Left colon (tissue), 2 donors: ENCODE measurements around the gene AHCYL2. TPM values are rescaled to one million over a fixed set of nuclear protein-coding genes. Genes with fewer than 3 reads are reported as not detected.
"Not testable (repeated sequence)": the region's sequence is repeated elsewhere in the genome, so short reads cannot be mapped to it uniquely, and the experiment has no call there.

Experiments used
- ATAC-seq: fragments of 200-7000 bp; cut with Tn5 transposase; one replicate; pipeline ENCODE4 v1.9.1; 2020; ENCODE audit warnings: mild to moderate bottlenecking, moderate library complexity
- DNase-seq, 2 donors: peaks; one replicate each; pipeline ENCODE4 v3.0.0-alpha.2; 2020
- intact Hi-C, 2 donors: fragments of 100-400 bp; cut with DNase I in 1 of 2; cut with micrococcal nuclease in 1 of 2; formaldehyde crosslinking; loops; one replicate each; pipeline versions ENCODE4 v1.11.2 to v1.14.0; 2022; cut with DNase I, micrococcal nuclease
- total RNA-seq, 2 donors: library from RNA; stranded (reverse); fragmentation: NEBNext Ultra II Directional; extraction: Animal tissue kit (Norgen Biotek cat#: 25700); gene quantifications; one replicate each; pipeline ENCODE4 v1.2.1, GENCODE V29; 2021
- donor health status: DM: no; HTN: no; CAD: no.
- donor health status: DM: yes; HTN: yes; CAD: no.

Gene AHCYL2
- total RNA-seq, 2 donors from 2014 or later, result 482 to 555 TPM

- ATAC-seq, result no peak
- intact Hi-C loops, result no loop called here
Measured at GRCh38 chr7:129427526-129428045, 202.8 kb downstream of the AHCYL2 start.

GRCh38 chr7:129431911-129432643, 207.2 kb downstream of the AHCYL2 start:
- DNase-seq (no peak), ATAC-seq (no peak)
- intact Hi-C loops, result no loop called here

More at GRCh38 chr7:129427526-129428045, 202.8 kb downstream of the AHCYL2 start:
- no peak for DNase-seq

- peak; percentile 93 for ATAC-seq
- intact Hi-C loops, result no loop called here
Measured at GRCh38 chr7:129433847-129434674, 209.2 kb downstream of the AHCYL2 start, which contains the start of gene STRIP2. Gene STRIP2, plus strand, starts transcription at chr7:129434432. Its CDS starts 41 bp downstream, at chr7:129434473.

GRCh38 chr7:129434675-129435318, 210.0 kb downstream of the AHCYL2 start:
- DNase-seq (peak in 1 of 2 donors; percentile 11), ATAC-seq (no peak)

More at GRCh38 chr7:129433847-129434674, 209.2 kb downstream of the AHCYL2 start, which contains the start of gene STRIP2:
- DNase-seq, result peak; percentile 88 to 96

GRCh38 chr7:129435414-129435829, 210.6 kb downstream of the AHCYL2 start:
- DNase-seq, result no peak
- ATAC-seq, result no peak
- intact Hi-C loops, result no loop called here

More at GRCh38 chr7:129434675-129435318, 210.0 kb downstream of the AHCYL2 start:
- intact Hi-C loops, result no loop called here

GRCh38 chr7:129436335-129436923, 211.6 kb downstream of the AHCYL2 start:
- intact Hi-C loops, result no loop called here
- ATAC-seq (no peak), DNase-seq (no peak)

- ATAC-seq (no peak), DNase-seq (no peak)
- intact Hi-C loops, result no loop called here
Measured at GRCh38 chr7:129437190-129437589, 212.4 kb downstream of the AHCYL2 start.

- no peak for DNase-seq
Measured at GRCh38 chr7:129438281-129438838, 213.5 kb downstream of the AHCYL2 start.

GRCh38 chr7:129438839-129439651, 214.2 kb downstream of the AHCYL2 start:
- DNase-seq, result no peak
- intact Hi-C loops, result no loop called here
- ATAC-seq, result no peak

More at GRCh38 chr7:129438281-129438838, 213.5 kb downstream of the AHCYL2 start:
- intact Hi-C loops, result no loop called here
- no peak for ATAC-seq

- ATAC-seq, result no peak
- intact Hi-C loops, result no loop called here
- no peak for DNase-seq
Measured at GRCh38 chr7:129439963-129440625, 215.3 kb downstream of the AHCYL2 start.

GRCh38 chr7:129443612-129444011, 218.8 kb downstream of the AHCYL2 start:
- ATAC-seq, result no peak
- DNase-seq, result no peak
- intact Hi-C loops, result no loop called here

- intact Hi-C loops, ATAC-seq: not testable (repeated sequence)
Measured at GRCh38 chr7:129444776-129445175, 219.9 kb downstream of the AHCYL2 start.

GRCh38 chr7:129446925-129447324, 222.1 kb downstream of the AHCYL2 start:
- ATAC-seq, intact Hi-C loops: not testable (repeated sequence)

More at GRCh38 chr7:129444776-129445175, 219.9 kb downstream of the AHCYL2 start:
- not testable (repeated sequence) for DNase-seq

GRCh38 chr7:129447445-129447844, 222.6 kb downstream of the AHCYL2 start:
- intact Hi-C loops, ATAC-seq, DNase-seq: not testable (repeated sequence)

More at GRCh38 chr7:129446925-129447324, 222.1 kb downstream of the AHCYL2 start:
- DNase-seq, result not testable (repeated sequence)

- DNase-seq, intact Hi-C loops, ATAC-seq: not testable (repeated sequence)
Measured at GRCh38 chr7:129448608-129449007, 223.8 kb downstream of the AHCYL2 start.

- DNase-seq (no peak), ATAC-seq (no peak)
- intact Hi-C loops, result no loop called here
Measured at GRCh38 chr7:129450295-129450694, 225.5 kb downstream of the AHCYL2 start.
